Liver (tissue), 9 donors: ENCODE data around the gene PEX5L. TPM values are rescaled to one million over a fixed set of nuclear protein-coding genes. Genes with fewer than 3 reads are reported as not detected.

Source experiments
- DNase-seq: peaks from one replicate; pipeline ENCODE4 v3.0.0-alpha.2; 2017; ENCODE audit warnings: low spot score
- H3K27ac ChIP-seq, 2 donors: one replicate each; pipeline ENCODE4 v1.7.0; 2013; ENCODE audit warnings: inconsistent platforms in 2 of 2, low read length in 2 of 2, control low read depth in 1 of 2, low read depth in 1 of 2, mild to moderate bottlenecking in 1 of 2
- H3K27me3 ChIP-seq, 4 donors: one replicate each; pipeline versions ENCODE4 v1.6.1 to v1.7.0; 2013; ENCODE audit warnings: low read length in 3 of 4, inconsistent platforms in 1 of 4, mild to moderate bottlenecking in 1 of 4, moderate library complexity in 1 of 4; ENCODE audit not compliant: control insufficient read depth in 4 of 4, insufficient read depth in 4 of 4
- H3K36me3 ChIP-seq, 4 donors: one replicate each; pipeline versions ENCODE4 v1.6.1 to v1.7.0; 2013; ENCODE audit warnings: low read length in 3 of 4, mild to moderate bottlenecking in 3 of 4, low read depth in 1 of 4, moderate library complexity in 1 of 4; ENCODE audit not compliant: control insufficient read depth in 4 of 4, insufficient read depth in 3 of 4
- H3K4me1 ChIP-seq, 4 donors: one replicate each; pipeline versions ENCODE4 v1.6.1 to v1.7.0; 2013; ENCODE audit warnings: low read length in 3 of 4, mild to moderate bottlenecking in 3 of 4, moderate library complexity in 1 of 4; ENCODE audit not compliant: control insufficient read depth in 4 of 4, insufficient read depth in 4 of 4
- H3K4me3 ChIP-seq, 3 donors: one replicate each; pipeline versions ENCODE4 v1.6.1 to v1.7.0; 2013; ENCODE audit warnings: low read length in 3 of 3, control low read depth in 1 of 3, low read depth in 1 of 3, mild to moderate bottlenecking in 1 of 3
- H3K9ac ChIP-seq, 2 donors: one replicate each; pipeline ENCODE4 v1.7.0; 2013; ENCODE audit warnings: low read length in 2 of 2, mild to moderate bottlenecking in 2 of 2, moderate library complexity in 2 of 2, control low read depth in 1 of 2, low read depth in 1 of 2
- H3K9me3 ChIP-seq, 4 donors: one replicate each; pipeline versions ENCODE4 v1.6.1 to v1.7.0; 2013; ENCODE audit warnings: low read length in 3 of 4; ENCODE audit not compliant: control insufficient read depth in 4 of 4
- EGR1 ChIP-seq, 2 donors: IDR thresholded peaks; 2 replicates each; pipeline ENCODE4 v1.6.1; 2016 to 2018; ENCODE audit warnings: antibody characterized with exemption in 2 of 2, low read depth in 2 of 2
- FOXA1 ChIP-seq: IDR thresholded peaks from 2 replicates; pipeline ENCODE4 v1.6.1; 2016; ENCODE audit warnings: antibody characterized with exemption
- FOXA2 ChIP-seq: IDR thresholded peaks from 2 replicates; pipeline ENCODE4 v1.6.1; 2016; ENCODE audit warnings: antibody characterized with exemption
- GABPA ChIP-seq, 2 donors: IDR thresholded peaks in 1 of 2; conservative IDR thresholded peaks in 1 of 2; 2 replicates each; pipeline ENCODE4 v1.6.1; 2016; ENCODE audit warnings: antibody characterized with exemption in 2 of 2, mild to moderate bottlenecking in 1 of 2, moderate library complexity in 1 of 2
- HNF4A ChIP-seq, 2 donors: conservative IDR thresholded peaks; 2 replicates each; pipeline ENCODE4 v1.6.1; 2016; ENCODE audit warnings: antibody characterized with exemption in 2 of 2, mild to moderate bottlenecking in 2 of 2
- HNF4G ChIP-seq: IDR thresholded peaks from 2 replicates; pipeline ENCODE4 v1.6.1; 2016; ENCODE audit warnings: antibody characterized with exemption
- JUND ChIP-seq, 2 donors: IDR thresholded peaks; 2 replicates each; pipeline ENCODE4 v1.6.1; 2016; ENCODE audit warnings: antibody characterized with exemption in 2 of 2
- MAX ChIP-seq: IDR thresholded peaks from 2 replicates; pipeline ENCODE4 v1.6.1; 2016; ENCODE audit warnings: antibody characterized with exemption
- NR2F2 ChIP-seq: IDR thresholded peaks from 2 replicates; pipeline ENCODE4 v1.6.1; 2016; ENCODE audit warnings: antibody characterized with exemption
- RAD21 ChIP-seq, 2 donors: IDR thresholded peaks; 2 replicates each; pipeline ENCODE4 v1.6.1; 2016; ENCODE audit warnings: antibody characterized with exemption in 2 of 2, mild to moderate bottlenecking in 2 of 2
- RXRA ChIP-seq, 2 donors: IDR thresholded peaks; 2 replicates each; pipeline ENCODE4 v1.6.1; 2017 to 2018; ENCODE audit warnings: antibody characterized with exemption in 2 of 2, mild to moderate bottlenecking in 1 of 2
- SP1 ChIP-seq: IDR thresholded peaks from 2 replicates; pipeline ENCODE4 v1.6.1; 2018; ENCODE audit warnings: antibody characterized with exemption, mild to moderate bottlenecking
- TAF1 ChIP-seq: conservative IDR thresholded peaks from 2 replicates; pipeline ENCODE4 v1.6.1; 2016; ENCODE audit warnings: antibody characterized with exemption, mild to moderate bottlenecking
- YY1 ChIP-seq: IDR thresholded peaks from 2 replicates; pipeline ENCODE4 v1.6.1; 2016; ENCODE audit warnings: antibody characterized with exemption, mild to moderate bottlenecking
- ZBTB33 ChIP-seq: IDR thresholded peaks from 2 replicates; pipeline ENCODE4 v1.6.1; 2016; ENCODE audit warnings: antibody characterized with exemption
- polyA plus RNA-seq, 2 donors: library from polyadenylated mRNA; stranded (reverse) in 1 of 2; unstranded in 1 of 2; fragments of 200-250 nt in 1 of 2; fragments of >200 nt in 1 of 2; fragmentation: Nextera tagmentation in 1 of 2; extraction: Ambion mirVana in 1 of 2; gene quantifications; one replicate each; pipeline versions ENCODE4 v1.2.1 to v1.2.3, GENCODE V29; 2013 to 2015
- total RNA-seq, 2 donors: library from RNA; depleted of rRNA; stranded (reverse); fragments of >200 nt; gene quantifications; one replicate each; pipeline ENCODE4 v1.2.3, GENCODE V29; 2014
- TF ChIP-seq, protein P1 (sequence below): fragments of 150-350 bp; IDR thresholded peaks from 2 replicates; pipeline ENCODE4 v1.5.1; 2017; ENCODE audit warnings: improper control_type of control experiment, low read depth, low read length; ENCODE audit not compliant: missing input control
- TF ChIP-seq, protein P2 (sequence below): IDR thresholded peaks from 2 replicates; pipeline ENCODE4 v1.6.1; 2016; ENCODE audit warnings: antibody characterized with exemption
- TF ChIP-seq, protein P3 (sequence below): IDR thresholded peaks from 2 replicates; pipeline ENCODE4 v1.6.1; 2016; ENCODE audit warnings: antibody characterized with exemption, mild to moderate bottlenecking
- donor health status: healthy.
- donor health status: healthy.
- donor health status: healthy.
- donor health status: healthy.
- donor health status: healthy.

The PEX5L gene
- total and polyA plus RNA-seq, 4 donors = 0.03 TPM; not detected in 3

GRCh38 chr3:180062771-180063170 lies 26.0 kb upstream of the PEX5L start (continued):
- TF ChIP-seq, protein P1, sequence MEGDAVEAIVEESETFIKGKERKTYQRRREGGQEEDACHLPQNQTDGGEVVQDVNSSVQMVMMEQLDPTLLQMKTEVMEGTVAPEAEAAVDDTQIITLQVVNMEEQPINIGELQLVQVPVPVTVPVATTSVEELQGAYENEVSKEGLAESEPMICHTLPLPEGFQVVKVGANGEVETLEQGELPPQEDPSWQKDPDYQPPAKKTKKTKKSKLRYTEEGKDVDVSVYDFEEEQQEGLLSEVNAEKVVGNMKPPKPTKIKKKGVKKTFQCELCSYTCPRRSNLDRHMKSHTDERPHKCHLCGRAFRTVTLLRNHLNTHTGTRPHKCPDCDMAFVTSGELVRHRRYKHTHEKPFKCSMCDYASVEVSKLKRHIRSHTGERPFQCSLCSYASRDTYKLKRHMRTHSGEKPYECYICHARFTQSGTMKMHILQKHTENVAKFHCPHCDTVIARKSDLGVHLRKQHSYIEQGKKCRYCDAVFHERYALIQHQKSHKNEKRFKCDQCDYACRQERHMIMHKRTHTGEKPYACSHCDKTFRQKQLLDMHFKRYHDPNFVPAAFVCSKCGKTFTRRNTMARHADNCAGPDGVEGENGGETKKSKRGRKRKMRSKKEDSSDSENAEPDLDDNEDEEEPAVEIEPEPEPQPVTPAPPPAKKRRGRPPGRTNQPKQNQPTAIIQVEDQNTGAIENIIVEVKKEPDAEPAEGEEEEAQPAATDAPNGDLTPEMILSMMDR = no peak
- TF ChIP-seq ZBTB33 = no peak
- TF ChIP-seq HNF4G = no peak
- TF ChIP-seq JUND (IDR thresholded peaks at IDR 0.05) = no peak
- TF ChIP-seq HNF4A (conservative IDR thresholded peaks at IDR 0.05) = no peak
- TF ChIP-seq TAF1 = no peak

GRCh38 chr3:180059356-180059755 lies 22.6 kb upstream of the PEX5L start:
- Histone ChIP-seq H3K9me3 (no peaks in the 10 kb centered on the region), H3K27me3 (peaks cover 0 to 2% (median 0%) of the 10 kb centered on the region in 4 donors), H3K36me3 (no peaks in the 10 kb centered on the region), H3K27ac (no peak overlapping the region), H3K4me3 (no peak overlapping the region), H3K4me1 (no peaks in the 10 kb centered on the region), H3K9ac (no peak overlapping the region)
- TF ChIP-seq TAF1 (no peak), FOXA2 (no peak), GABPA (IDR thresholded peaks at IDR 0.05 in 1 of 2, conservative IDR thresholded peaks at IDR 0.05 in 1 of 2) (no peak), NR2F2 (no peak)
- TF ChIP-seq, protein P2, sequence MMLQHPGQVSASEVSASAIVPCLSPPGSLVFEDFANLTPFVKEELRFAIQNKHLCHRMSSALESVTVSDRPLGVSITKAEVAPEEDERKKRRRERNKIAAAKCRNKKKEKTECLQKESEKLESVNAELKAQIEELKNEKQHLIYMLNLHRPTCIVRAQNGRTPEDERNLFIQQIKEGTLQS = no peak
- DNase-seq = no peak

- no peak for DNase-seq
- H3K9me3 ChIP-seq = no peaks in the 10 kb centered on the region
- H3K9ac ChIP-seq = no peak overlapping the region
- H3K36me3 ChIP-seq = no peaks in the 10 kb centered on the region
- TF ChIP-seq, protein P3, sequence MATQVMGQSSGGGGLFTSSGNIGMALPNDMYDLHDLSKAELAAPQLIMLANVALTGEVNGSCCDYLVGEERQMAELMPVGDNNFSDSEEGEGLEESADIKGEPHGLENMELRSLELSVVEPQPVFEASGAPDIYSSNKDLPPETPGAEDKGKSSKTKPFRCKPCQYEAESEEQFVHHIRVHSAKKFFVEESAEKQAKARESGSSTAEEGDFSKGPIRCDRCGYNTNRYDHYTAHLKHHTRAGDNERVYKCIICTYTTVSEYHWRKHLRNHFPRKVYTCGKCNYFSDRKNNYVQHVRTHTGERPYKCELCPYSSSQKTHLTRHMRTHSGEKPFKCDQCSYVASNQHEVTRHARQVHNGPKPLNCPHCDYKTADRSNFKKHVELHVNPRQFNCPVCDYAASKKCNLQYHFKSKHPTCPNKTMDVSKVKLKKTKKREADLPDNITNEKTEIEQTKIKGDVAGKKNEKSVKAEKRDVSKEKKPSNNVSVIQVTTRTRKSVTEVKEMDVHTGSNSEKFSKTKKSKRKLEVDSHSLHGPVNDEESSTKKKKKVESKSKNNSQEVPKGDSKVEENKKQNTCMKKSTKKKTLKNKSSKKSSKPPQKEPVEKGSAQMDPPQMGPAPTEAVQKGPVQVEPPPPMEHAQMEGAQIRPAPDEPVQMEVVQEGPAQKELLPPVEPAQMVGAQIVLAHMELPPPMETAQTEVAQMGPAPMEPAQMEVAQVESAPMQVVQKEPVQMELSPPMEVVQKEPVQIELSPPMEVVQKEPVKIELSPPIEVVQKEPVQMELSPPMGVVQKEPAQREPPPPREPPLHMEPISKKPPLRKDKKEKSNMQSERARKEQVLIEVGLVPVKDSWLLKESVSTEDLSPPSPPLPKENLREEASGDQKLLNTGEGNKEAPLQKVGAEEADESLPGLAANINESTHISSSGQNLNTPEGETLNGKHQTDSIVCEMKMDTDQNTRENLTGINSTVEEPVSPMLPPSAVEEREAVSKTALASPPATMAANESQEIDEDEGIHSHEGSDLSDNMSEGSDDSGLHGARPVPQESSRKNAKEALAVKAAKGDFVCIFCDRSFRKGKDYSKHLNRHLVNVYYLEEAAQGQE = no peak
- TF ChIP-seq TAF1 (no peak), EGR1 (IDR thresholded peaks at IDR 0.05; ENCODE audit: low read depth in 2 of 2) (no peak), RXRA (IDR thresholded peaks at IDR 0.05) (no peak), ZBTB33 (no peak), SP1 (no peak), FOXA1 (no peak), HNF4G (no peak), GABPA (IDR thresholded peaks at IDR 0.05 in 1 of 2, conservative IDR thresholded peaks at IDR 0.05 in 1 of 2) (no peak), YY1 (no peak), RAD21 (IDR thresholded peaks at IDR 0.05) (no peak), NR2F2 (no peak), FOXA2 (no peak), JUND (IDR thresholded peaks at IDR 0.05) (no peak), HNF4A (conservative IDR thresholded peaks at IDR 0.05) (no peak), MAX (no peak)
- TF ChIP-seq, protein P2 = no peak
- TF ChIP-seq, protein P1 = no peak
- H3K4me3 ChIP-seq = no peak overlapping the region
- no peak overlapping the region for H3K27ac ChIP-seq
- peaks cover 0 to 1% (median 0%) of the 10 kb centered on the region in 4 donors for H3K27me3 ChIP-seq
- H3K4me1 ChIP-seq = no peaks in the 10 kb centered on the region
Measured at GRCh38 chr3:180058238-180058637, 21.5 kb upstream of the PEX5L start.
